ENCODE results near the gene KNSTRN. TPM values are rescaled to one million over a fixed set of nuclear protein-coding genes. Genes with fewer than 3 reads are reported as not detected.

Gene KNSTRN
- polyA plus RNA-seq, 1 donor (not counting 4 experiments of a cell fraction or from before 2014, with no cell fraction given) = 42.4 TPM

- Histone ChIP-seq H3K4me1 (ENCODE audit: control insufficient read depth, extremely low read depth, insufficient read depth, low read length) (no peaks in the 10 kb centered on the region), H3K27ac (ENCODE audit: control insufficient read depth, insufficient read depth, low read length) (no peak overlapping the region), H3K4me2 (ENCODE audit: control insufficient read depth, extremely low read depth, insufficient read depth, low read depth, low read length) (no peak overlapping the region), H3K36me3 (ENCODE audit: control insufficient read depth in 2 of 2, extremely low read depth in 1 of 2, insufficient read depth in 2 of 2, low read length in 2 of 2) (no peaks in the 10 kb centered on the region), H3K9me3 (ENCODE audit: control insufficient read depth, low read depth, low read length) (no peaks in the 10 kb centered on the region), H3K79me2 (ENCODE audit: control insufficient read depth, insufficient read depth, low read length) (no peaks in the 10 kb centered on the region), H3K9me1 (ENCODE audit: control insufficient read depth, extremely low read depth, insufficient read depth, low read length) (no peaks in the 10 kb centered on the region), H3K9ac (ENCODE audit: control insufficient read depth, extremely low read depth, insufficient read depth, low read length) (no peak overlapping the region), H2AFZ (ENCODE audit: control insufficient read depth, low read length) (no peak overlapping the region), H3K27me3 (ENCODE audit: control insufficient read depth, extremely low read depth, insufficient read depth, low read length) (no peaks in the 10 kb centered on the region), H3K4me3 (ENCODE audit: control insufficient read depth in 2 of 3, extremely low read depth in 1 of 3, insufficient read depth in 2 of 3, low read depth in 1 of 3, low read length in 3 of 3) (no peak overlapping the region), H4K20me1 (ENCODE audit: control insufficient read depth, extremely low read depth, insufficient read depth, low read length) (no peaks in the 10 kb centered on the region)
- TF ChIP-seq CTCF (optimal IDR thresholded peaks at IDR 0.05 in 1 of 3, IDR thresholded peaks at IDR 0.05 in 1 of 3, conservative IDR thresholded peaks at IDR 0.05 in 1 of 3; ENCODE audit: extremely low read depth in 1 of 3, insufficient read depth in 2 of 3, low read length in 3 of 3) (no peak), EZH2 (IDR thresholded peaks at IDR 0.05; ENCODE audit: low read length) (no peak)
- FAIRE-seq (no peak), DNase-seq (ENCODE audit: low read depth, low spot score) (no peak)
- dilution Hi-C loops (cut with MboI; ENCODE audit: extremely low pct_ligation_motif_present, low sequenced_read_pairs) = no loop called here
Measured at GRCh38 chr15:40352281-40352901, 30.1 kb upstream of the KNSTRN start.

GRCh38 chr15:40353697-40354096 lies 28.8 kb upstream of the KNSTRN start:
- TF ChIP-seq CTCF (optimal IDR thresholded peaks at IDR 0.05 in 1 of 3, IDR thresholded peaks at IDR 0.05 in 1 of 3, conservative IDR thresholded peaks at IDR 0.05 in 1 of 3; ENCODE audit: extremely low read depth in 1 of 3, insufficient read depth in 2 of 3, low read length in 3 of 3) (no peak), EZH2 (IDR thresholded peaks at IDR 0.05; ENCODE audit: low read length) (no peak)
- no peaks in the 10 kb centered on the region for H3K79me2 ChIP-seq (ENCODE audit: control insufficient read depth, insufficient read depth, low read length)
- no peaks in the 10 kb centered on the region for H4K20me1 ChIP-seq (ENCODE audit: control insufficient read depth, extremely low read depth, insufficient read depth, low read length)
- no peaks in the 10 kb centered on the region for H3K27me3 ChIP-seq (ENCODE audit: control insufficient read depth, extremely low read depth, insufficient read depth, low read length)
- H3K4me1 ChIP-seq (ENCODE audit: control insufficient read depth, extremely low read depth, insufficient read depth, low read length) = peaks cover 9% of the 10 kb centered on the region
- FAIRE-seq (no peak), DNase-seq (ENCODE audit: low read depth, low spot score) (no peak)
- H3K9me1 ChIP-seq (ENCODE audit: control insufficient read depth, extremely low read depth, insufficient read depth, low read length) = no peaks in the 10 kb centered on the region
- no peaks in the 10 kb centered on the region for H3K9me3 ChIP-seq (ENCODE audit: control insufficient read depth, low read depth, low read length)
- no peak overlapping the region for H3K4me3 ChIP-seq (ENCODE audit: control insufficient read depth in 2 of 3, extremely low read depth in 1 of 3, insufficient read depth in 2 of 3, low read depth in 1 of 3, low read length in 3 of 3)
- no peaks in the 10 kb centered on the region for H3K36me3 ChIP-seq (ENCODE audit: control insufficient read depth in 2 of 2, extremely low read depth in 1 of 2, insufficient read depth in 2 of 2, low read length in 2 of 2)
- dilution Hi-C loops (cut with MboI; ENCODE audit: extremely low pct_ligation_motif_present, low sequenced_read_pairs) = no loop called here
- H3K9ac ChIP-seq (ENCODE audit: control insufficient read depth, extremely low read depth, insufficient read depth, low read length) = no peak overlapping the region
- no peak overlapping the region for H3K4me2 ChIP-seq (ENCODE audit: control insufficient read depth, extremely low read depth, insufficient read depth, low read depth, low read length)
- no peak overlapping the region for H2AFZ ChIP-seq (ENCODE audit: control insufficient read depth, low read length)
- no peak overlapping the region for H3K27ac ChIP-seq (ENCODE audit: control insufficient read depth, insufficient read depth, low read length)

Data from keratinocyte (primary cell).